HEK293 (cell line): ENCODE data around the gene SPECC1.

Source experiments
- CTCF ChIA-PET: fragments of 350-600 bp; formaldehyde crosslinking; extraction: SDS; loops from one replicate; lab custom pipeline; 2021; ENCODE audit warnings: antibody characterized with exemption; lab: Yijun Ruan, JAX
- POLR2A ChIA-PET: fragments of 300-600 bp; formaldehyde crosslinking; extraction: SDS; loops from one replicate; lab custom pipeline; 2020; ENCODE audit warnings: antibody characterized with exemption, inconsistent platforms; lab: Yijun Ruan, JAX
- H3K27ac ChIP-seq: fragments of 200-500 bp; sonication (Bioruptor generic); 2 replicates; pipeline ENCODE4 v1.5.1; 2014; ENCODE audit warnings: low read depth, low read length, control low read depth, inconsistent platforms; ENCODE audit errors: extremely low read depth
- H3K36me3 ChIP-seq, 2 experiments: fragments of 200-500 bp in 1 of 2; sonication (Bioruptor generic) in 1 of 2; 1 replicate in 1 of 2; 2 replicates in 1 of 2; pipeline ENCODE4 v1.5.1; 2014 to 2017; ENCODE audit warnings: inconsistent platforms in 2 of 2, low read length in 2 of 2; ENCODE audit not compliant: control insufficient read depth in 2 of 2, insufficient read depth in 1 of 2
- H3K4me1 ChIP-seq: fragments of 200-500 bp; sonication (Bioruptor generic); 2 replicates; pipeline ENCODE4 v1.5.1; 2014; ENCODE audit warnings: mild to moderate bottlenecking, low read length, inconsistent platforms; ENCODE audit not compliant: control insufficient read depth, insufficient read depth
- H3K4me3 ChIP-seq: 2 replicates; pipeline ENCODE4 v1.5.1; 2011; ENCODE audit warnings: low read depth, mild to moderate bottlenecking, control low read depth, low read length, moderate library complexity
- H3K9me3 ChIP-seq: fragments of 200-500 bp; sonication (Bioruptor generic); 2 replicates; pipeline ENCODE4 v1.5.1; 2014; ENCODE audit warnings: low read depth, low read length, inconsistent platforms; ENCODE audit not compliant: control insufficient read depth, insufficient read depth
- KLF16 ChIP-seq: fragments of 450-650 bp; formaldehyde crosslinking; IDR thresholded peaks from 2 replicates; pipeline ENCODE4 v1.5.1; 2017; ENCODE audit warnings: missing biosample characterization, missing genetic modification characterization
- OVOL3 ChIP-seq: fragments of 450-650 bp; formaldehyde crosslinking; IDR thresholded peaks from 2 replicates; pipeline ENCODE4 v1.5.1; 2016; ENCODE audit warnings: missing biosample characterization, missing genetic modification characterization
- YY1 ChIP-seq: fragments of 450-650 bp; formaldehyde crosslinking; IDR thresholded peaks from 2 replicates; pipeline ENCODE4 v1.5.1; 2018; ENCODE audit warnings: missing biosample characterization, missing genetic modification characterization
- ZFP69B ChIP-seq: fragments of 450-650 bp; formaldehyde crosslinking; IDR thresholded peaks from 2 replicates; pipeline ENCODE4 v1.5.1; 2016; ENCODE audit warnings: missing biosample characterization, missing genetic modification characterization
- ZNF138 ChIP-seq: fragments of 450-650 bp; formaldehyde crosslinking; IDR thresholded peaks from 2 replicates; pipeline ENCODE4 v1.5.1; 2016; ENCODE audit warnings: missing biosample characterization, missing genetic modification characterization, borderline replicate concordance
- ZNF146 ChIP-seq: fragments of 450-650 bp; formaldehyde crosslinking; IDR thresholded peaks from 2 replicates; pipeline ENCODE4 v1.5.1; 2016; ENCODE audit warnings: missing biosample characterization, missing genetic modification characterization
- ZNF184 ChIP-seq: fragments of 450-650 bp; IDR thresholded peaks from 2 replicates; pipeline ENCODE4 v1.5.1; 2018; ENCODE audit warnings: missing biosample characterization, mild to moderate bottlenecking, missing genetic modification characterization
- ZNF19 ChIP-seq: fragments of 450-650 bp; formaldehyde crosslinking; IDR thresholded peaks from 2 replicates; pipeline ENCODE4; 2016; ENCODE audit warnings: missing biosample characterization, missing genetic modification characterization, low read depth
- ZNF223 ChIP-seq: fragments of 450-650 bp; formaldehyde crosslinking; IDR thresholded peaks from 2 replicates; pipeline ENCODE4 v1.5.1; 2016; ENCODE audit warnings: missing biosample characterization, missing genetic modification characterization
- ZNF354C ChIP-seq: fragments of 450-650 bp; formaldehyde crosslinking; IDR thresholded peaks from 2 replicates; pipeline ENCODE4 v1.5.1; 2016; ENCODE audit warnings: missing biosample characterization, missing genetic modification characterization, low read depth, borderline replicate concordance
- ZNF398 ChIP-seq: fragments of 450-650 bp; formaldehyde crosslinking; IDR thresholded peaks from 2 replicates; pipeline ENCODE4 v1.5.1; 2017; ENCODE audit warnings: missing biosample characterization, missing genetic modification characterization
- ZNF433 ChIP-seq: fragments of 450-650 bp; formaldehyde crosslinking; IDR thresholded peaks from 2 replicates; pipeline ENCODE4 v1.5.1; 2016; ENCODE audit warnings: missing biosample characterization, missing genetic modification characterization, low read depth
- ZNF488 ChIP-seq: fragments of 450-650 bp; formaldehyde crosslinking; IDR thresholded peaks from 2 replicates; pipeline ENCODE4 v1.5.1; 2016; ENCODE audit warnings: missing biosample characterization, missing genetic modification characterization
- ZNF555 ChIP-seq: fragments of 450-650 bp; formaldehyde crosslinking; conservative IDR thresholded peaks from 2 replicates; pipeline ENCODE4 v1.5.1; 2017; ENCODE audit warnings: missing biosample characterization, mild to moderate bottlenecking, missing genetic modification characterization, inconsistent platforms
- ZNF629 ChIP-seq: fragments of 450-650 bp; formaldehyde crosslinking; IDR thresholded peaks from 2 replicates; pipeline ENCODE4 v1.5.1; 2017; ENCODE audit warnings: missing biosample characterization, missing genetic modification characterization
- ZNF664 ChIP-seq: fragments of 450-650 bp; formaldehyde crosslinking; IDR thresholded peaks from 2 replicates; pipeline ENCODE4 v1.5.1; 2016; ENCODE audit warnings: missing biosample characterization, missing genetic modification characterization
- ZNF768 ChIP-seq: fragments of 450-650 bp; formaldehyde crosslinking; IDR thresholded peaks from 2 replicates; pipeline ENCODE4 v1.5.1; 2018; ENCODE audit warnings: missing biosample characterization, mild to moderate bottlenecking, missing genetic modification characterization
- ZNF776 ChIP-seq: fragments of 450-650 bp; formaldehyde crosslinking; IDR thresholded peaks from 2 replicates; pipeline ENCODE4 v1.5.0; 2017; ENCODE audit warnings: missing biosample characterization, missing genetic modification characterization, borderline replicate concordance
- ZNF837 ChIP-seq: fragments of 450-650 bp; formaldehyde crosslinking; IDR thresholded peaks from 2 replicates; pipeline ENCODE4 v1.5.1; 2016; ENCODE audit warnings: missing biosample characterization, missing genetic modification characterization
- ZSCAN5A ChIP-seq: fragments of 450-650 bp; formaldehyde crosslinking; IDR thresholded peaks from 2 replicates; pipeline ENCODE4 v1.5.1; 2016; ENCODE audit warnings: missing biosample characterization, missing genetic modification characterization
- TF ChIP-seq, protein P1 (sequence below): fragments of 450-650 bp; formaldehyde crosslinking; IDR thresholded peaks from 2 replicates; pipeline ENCODE4 v1.5.1; 2016; ENCODE audit warnings: missing biosample characterization, missing genetic modification characterization
- TF ChIP-seq, protein P2 (sequence below): fragments of 450-650 bp; formaldehyde crosslinking; IDR thresholded peaks from 2 replicates; pipeline ENCODE4 v1.5.1; 2016; ENCODE audit warnings: missing biosample characterization, missing genetic modification characterization, borderline replicate concordance
- TF ChIP-seq, protein P3 (sequence below): fragments of 450-650 bp; formaldehyde crosslinking; IDR thresholded peaks from 2 replicates; pipeline ENCODE4 v1.5.1; 2016; ENCODE audit warnings: missing biosample characterization, missing genetic modification characterization

SPECC1 gene

GRCh38 chr17:20141198-20141972, 132.2 kb downstream of the SPECC1 start:
- Histone ChIP-seq H3K27ac (no peak overlapping the region), H3K4me1 (no peaks in the 10 kb centered on the region), H3K9me3 (no peaks in the 10 kb centered on the region), H3K36me3 (no peaks in the 10 kb centered on the region), H3K4me3 (no peak overlapping the region)
- TF ChIP-seq YY1 (tag by site-specific recombination): no peak
- no peak for TF ChIP-seq ZNF433 (tag by site-specific recombination)
- TF ChIP-seq ZNF398 (tag by site-specific recombination): no peak
- TF ChIP-seq, protein P1, sequence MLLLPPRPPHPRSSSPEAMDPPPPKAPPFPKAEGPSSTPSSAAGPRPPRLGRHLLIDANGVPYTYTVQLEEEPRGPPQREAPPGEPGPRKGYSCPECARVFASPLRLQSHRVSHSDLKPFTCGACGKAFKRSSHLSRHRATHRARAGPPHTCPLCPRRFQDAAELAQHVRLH (tag by site-specific recombination): no peak
- TF ChIP-seq ZNF768: no peak
- no peak for TF ChIP-seq OVOL3 (tag by site-specific recombination)
- no peak for TF ChIP-seq ZNF555 (tag by site-specific recombination)
- TF ChIP-seq ZNF664 (tag by site-specific recombination): no peak
- no peak for TF ChIP-seq ZNF19 (tag by site-specific recombination)
- no peak for TF ChIP-seq ZNF354C (tag by site-specific recombination)
- TF ChIP-seq ZNF776 (tag by site-specific recombination): no peak
- no peak for TF ChIP-seq ZNF146
- CTCF ChIA-PET: interaction anchor here (0.7 to 1.2 kb wide), 2 partner anchors 9 to 21 kb away, joined by 4 read pairs; no protein-coding TSS in a partner anchor
- POLR2A ChIA-PET: interaction anchor here (1.1 kb wide), 1 partner anchor 14 kb away, joined by 3 read pairs; no protein-coding TSS in a partner anchor

DNA sequence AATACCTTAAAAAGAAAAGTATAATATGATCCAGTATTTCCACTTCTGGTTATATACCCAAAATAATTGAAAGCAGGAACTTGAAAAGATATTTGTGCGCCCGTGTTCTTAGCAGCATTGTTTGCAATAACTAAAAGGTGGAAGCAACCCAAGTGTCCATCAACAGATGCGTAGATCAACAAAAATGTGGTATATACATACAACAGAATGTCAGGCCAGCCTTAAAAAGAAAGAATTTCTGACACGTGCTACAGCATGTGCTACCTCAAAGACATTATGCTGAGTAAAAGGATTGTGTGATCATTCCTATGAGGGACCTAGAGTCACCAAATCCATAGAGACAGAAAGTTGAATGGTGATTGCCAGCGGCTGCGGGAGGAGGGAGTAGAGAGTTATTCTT, 133.1 kb downstream of the SPECC1 start:
- TF ChIP-seq, protein P1 (tag by site-specific recombination): no peak
- TF ChIP-seq ZNF629 (tag by site-specific recombination) (no peak), ZSCAN5A (tag by site-specific recombination) (no peak), ZNF184 (no peak), ZNF488 (tag by site-specific recombination) (no peak), KLF16 (tag by site-specific recombination) (no peak), ZNF837 (tag by site-specific recombination) (no peak), ZFP69B (tag by site-specific recombination) (no peak), ZNF223 (tag by site-specific recombination) (no peak), ZNF138 (no peak)
- TF ChIP-seq, protein P2, sequence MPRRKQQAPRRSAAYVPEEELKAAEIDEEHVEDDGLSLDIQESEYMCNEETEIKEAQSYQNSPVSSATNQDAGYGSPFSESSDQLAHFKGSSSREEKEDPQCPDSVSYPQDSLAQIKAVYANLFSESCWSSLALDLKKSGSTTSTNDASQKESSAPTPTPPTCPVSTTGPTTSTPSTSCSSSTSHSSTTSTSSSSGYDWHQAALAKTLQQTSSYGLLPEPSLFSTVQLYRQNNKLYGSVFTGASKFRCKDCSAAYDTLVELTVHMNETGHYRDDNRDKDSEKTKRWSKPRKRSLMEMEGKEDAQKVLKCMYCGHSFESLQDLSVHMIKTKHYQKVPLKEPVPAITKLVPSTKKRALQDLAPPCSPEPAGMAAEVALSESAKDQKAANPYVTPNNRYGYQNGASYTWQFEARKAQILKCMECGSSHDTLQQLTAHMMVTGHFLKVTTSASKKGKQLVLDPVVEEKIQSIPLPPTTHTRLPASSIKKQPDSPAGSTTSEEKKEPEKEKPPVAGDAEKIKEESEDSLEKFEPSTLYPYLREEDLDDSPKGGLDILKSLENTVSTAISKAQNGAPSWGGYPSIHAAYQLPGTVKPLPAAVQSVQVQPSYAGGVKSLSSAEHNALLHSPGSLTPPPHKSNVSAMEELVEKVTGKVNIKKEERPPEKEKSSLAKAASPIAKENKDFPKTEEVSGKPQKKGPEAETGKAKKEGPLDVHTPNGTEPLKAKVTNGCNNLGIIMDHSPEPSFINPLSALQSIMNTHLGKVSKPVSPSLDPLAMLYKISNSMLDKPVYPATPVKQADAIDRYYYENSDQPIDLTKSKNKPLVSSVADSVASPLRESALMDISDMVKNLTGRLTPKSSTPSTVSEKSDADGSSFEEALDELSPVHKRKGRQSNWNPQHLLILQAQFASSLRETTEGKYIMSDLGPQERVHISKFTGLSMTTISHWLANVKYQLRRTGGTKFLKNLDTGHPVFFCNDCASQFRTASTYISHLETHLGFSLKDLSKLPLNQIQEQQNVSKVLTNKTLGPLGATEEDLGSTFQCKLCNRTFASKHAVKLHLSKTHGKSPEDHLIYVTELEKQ (tag by site-specific recombination): no peak
- TF ChIP-seq, protein P3, sequence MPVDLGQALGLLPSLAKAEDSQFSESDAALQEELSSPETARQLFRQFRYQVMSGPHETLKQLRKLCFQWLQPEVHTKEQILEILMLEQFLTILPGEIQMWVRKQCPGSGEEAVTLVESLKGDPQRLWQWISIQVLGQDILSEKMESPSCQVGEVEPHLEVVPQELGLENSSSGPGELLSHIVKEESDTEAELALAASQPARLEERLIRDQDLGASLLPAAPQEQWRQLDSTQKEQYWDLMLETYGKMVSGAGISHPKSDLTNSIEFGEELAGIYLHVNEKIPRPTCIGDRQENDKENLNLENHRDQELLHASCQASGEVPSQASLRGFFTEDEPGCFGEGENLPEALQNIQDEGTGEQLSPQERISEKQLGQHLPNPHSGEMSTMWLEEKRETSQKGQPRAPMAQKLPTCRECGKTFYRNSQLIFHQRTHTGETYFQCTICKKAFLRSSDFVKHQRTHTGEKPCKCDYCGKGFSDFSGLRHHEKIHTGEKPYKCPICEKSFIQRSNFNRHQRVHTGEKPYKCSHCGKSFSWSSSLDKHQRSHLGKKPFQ (tag by site-specific recombination): no peak
- TF ChIP-seq, all 188 proteins: peak for 0
- Histone ChIP-seq H3K36me3 (no peaks in the 10 kb centered on the region), H3K4me1 (no peaks in the 10 kb centered on the region), H3K9me3 (no peaks in the 10 kb centered on the region), H3K4me3 (no peak overlapping the region), H3K27ac (no peak overlapping the region)
- ChIA-PET POLR2A (no interaction called here), CTCF (no interaction called here)
